K562 (cell line): ENCODE data around the gene DNAAF8. TPM values are rescaled to one million over a fixed set of nuclear protein-coding genes. Genes with fewer than 3 reads are reported as not detected.
A peak's percentile ranks its signal among the peaks of the same experiment; 100 is the strongest.

Experiments
- ATAC-seq: fragments of 200-7000 bp; cut with Tn5 transposase; 3 replicates; pipeline ENCODE4 v1.9.1; 2020; ENCODE audit warnings: moderate library complexity
- BruUV-seq: library from RNA; stranded (reverse); fragments of 400-500 nt; replicated peaks from 2 replicates; lab custom pipeline; 2021; lab: Mats Ljungman, UMichigan
- CTCF ChIA-PET: fragments of 300-600 bp; formaldehyde crosslinking; extraction: SDS; loops from one replicate; lab custom pipeline; 2021; ENCODE audit warnings: low intra/inter-chr PET ratio; lab: Yijun Ruan, JAX
- POLR2A ChIA-PET: fragments of 300-600, 350-650 bp; sonication (Branson Sonifier 250); formaldehyde crosslinking; extraction: SDS; loops from one replicate; lab custom pipeline; 2021; ENCODE audit warnings: antibody characterized with exemption, inconsistent platforms; lab: Yijun Ruan, JAX
- DNase-seq, 4 experiments: peaks; one replicate each; pipeline versions ENCODE4 v3.0.0 to v3.0.0-alpha.2; 2011 to 2018; ENCODE audit warnings: low spot score in 3 of 4, mixed read lengths in 3 of 4; ENCODE audit errors: extremely low read depth in 1 of 4
- FAIRE-seq: peaks from 2 replicates; lab custom pipeline; 2011; peaks lifted over from hg19 to GRCh38; lab: Jason Lieb, UNC
- H2AFZ ChIP-seq: 2 replicates; pipeline ENCODE4 v1.6.0; 2011; ENCODE audit warnings: low read depth, low read length, control low read depth, inconsistent platforms
- H3K27ac ChIP-seq: fragments of 200-600 bp; 3 replicates; pipeline ENCODE4 v1.8.0; 2011; ENCODE audit warnings: low read depth, mild to moderate bottlenecking, control low read depth, inconsistent platforms, low read length, moderate library complexity, mixed read lengths; ENCODE audit errors: extremely low read depth
- H3K27me3 ChIP-seq, 2 experiments: fragments of 300-600 bp in 1 of 2; 2 replicates in 1 of 2; 3 replicates in 1 of 2; pipeline versions ENCODE4 v1.6.0 to v1.8.0; 2011; ENCODE audit warnings: inconsistent platforms in 2 of 2, low read length in 2 of 2, mild to moderate bottlenecking in 1 of 2, mixed read lengths in 1 of 2, moderate library complexity in 1 of 2; ENCODE audit not compliant: control insufficient read depth in 2 of 2, insufficient read depth in 2 of 2
- H3K36me3 ChIP-seq: fragments of 300-600 bp; 3 replicates; pipeline ENCODE4 v1.8.0; 2011; ENCODE audit warnings: mild to moderate bottlenecking, low read length, inconsistent platforms; ENCODE audit not compliant: control insufficient read depth, insufficient read depth
- H3K4me1 ChIP-seq, 2 experiments: fragments of 200-600 bp in 1 of 2; replicated peaks in 1 of 2; 2 replicates in 1 of 2; 3 replicates in 1 of 2; pipeline versions ENCODE4 v1.5.1 to v1.8.0; 2011; ENCODE audit warnings: inconsistent platforms in 2 of 2, low read length in 2 of 2, mild to moderate bottlenecking in 1 of 2, mixed read lengths in 1 of 2, moderate library complexity in 1 of 2; ENCODE audit not compliant: control insufficient read depth in 2 of 2, insufficient read depth in 2 of 2
- H3K4me2 ChIP-seq: 2 replicates; pipeline ENCODE4 v1.6.1; 2011; ENCODE audit warnings: low read length, control low read depth, inconsistent platforms, mixed read lengths; ENCODE audit not compliant: insufficient read depth
- H3K4me3 ChIP-seq: fragments of 200-600 bp; sonication (generic), shearing (Covaris generic); 2 replicates; pipeline ENCODE4 v1.5.1; 2016; ENCODE audit warnings: control low read depth, inconsistent platforms
- H3K79me2 ChIP-seq: fragments of 200-600 bp; 3 replicates; pipeline ENCODE4 v1.8.0; 2011; ENCODE audit warnings: low read length, inconsistent platforms; ENCODE audit not compliant: control insufficient read depth, insufficient read depth
- H3K9ac ChIP-seq, 2 experiments: 2 replicates each; pipeline versions ENCODE4 v1.6.0 to v1.6.1; 2011; ENCODE audit warnings: low read depth in 2 of 2, low read length in 2 of 2, control low read depth in 1 of 2, inconsistent platforms in 1 of 2, mild to moderate bottlenecking in 1 of 2, mixed read lengths in 1 of 2; ENCODE audit not compliant: insufficient read depth in 1 of 2
- H3K9me1 ChIP-seq: one replicate; pipeline ENCODE4 v1.6.0; 2011; ENCODE audit warnings: inconsistent platforms, mild to moderate bottlenecking, low read length, moderate library complexity; ENCODE audit not compliant: control insufficient read depth, insufficient read depth
- H3K9me3 ChIP-seq: replicated peaks from 2 replicates; pipeline ENCODE4 v1.5.1; 2011; ENCODE audit warnings: low read depth, low read length, inconsistent platforms; ENCODE audit not compliant: control insufficient read depth, insufficient read depth
- H4K20me1 ChIP-seq: replicated peaks from 2 replicates; pipeline ENCODE4 v1.6.1; 2011; ENCODE audit warnings: low read length, inconsistent platforms, mixed read lengths; ENCODE audit not compliant: control insufficient read depth, insufficient read depth
- KLF1 ChIP-seq: fragments of 450-650 bp; IDR thresholded peaks from 2 replicates; pipeline ENCODE4 v1.6.1; 2016; ENCODE audit warnings: missing genetic modification characterization, missing compliant biosample characterization
- MCM3 ChIP-seq: fragments of 450-650 bp; IDR thresholded peaks from 2 replicates; pipeline ENCODE4 v1.6.1; 2016
- POLR2G ChIP-seq: fragments of 200-400 bp; formaldehyde crosslinking; IDR thresholded peaks from 2 replicates; pipeline ENCODE4 v1.6.1; 2017; ENCODE audit warnings: low read depth, mild to moderate bottlenecking, antibody characterized with exemption, low read length, moderate library complexity
- ZBTB7A ChIP-seq: IDR thresholded peaks from 2 replicates; pipeline ENCODE4 v1.6.1; 2011; ENCODE audit warnings: low read depth, mild to moderate bottlenecking, low read length, moderate library complexity, borderline replicate concordance; ENCODE audit not compliant: control insufficient read depth
- ZZZ3 ChIP-seq: fragments of 450-650 bp; IDR thresholded peaks from 2 replicates; pipeline ENCODE4 v1.6.1; 2016; ENCODE audit warnings: antibody characterized with exemption, mild to moderate bottlenecking, moderate library complexity
- WGBS: fragments of 100-300 bp; shearing (Covaris generic); methylation state at CpG from one replicate; pipeline ENCODE4 v1.1.6; 2016; ENCODE audit warnings: low coverage, mixed read lengths; ENCODE audit not compliant: insufficient coverage; ENCODE audit errors: missing lambda C conversion rate; 5-methylcytosine and 5-hydroxymethylcytosine counted together
- in situ Hi-C: fragments of 300-500 bp; cut with MboI; formaldehyde crosslinking; loops from 4 replicates; pipeline ENCODE4 v1.15.0; 2018; ENCODE audit warnings: inconsistent platforms, mixed read lengths
- intact Hi-C: fragments of 100-400 bp; cut with micrococcal nuclease; formaldehyde crosslinking; loops from 2 replicates; pipeline ENCODE4 v1.14.2; 2022
- polyA plus RNA-seq, 8 experiments: library from polyadenylated mRNA; depleted of rRNA in 4 of 8; stranded (reverse) in 5 of 8; unstranded in 3 of 8; fragments of >200 nt; fragmentation: Nextera tagmentation in 2 of 8; fragmentation: Illumina TruSeq in 1 of 8; extraction: Ambion mirVana in 2 of 8; extraction: Trizol in 1 of 8; gene quantifications; 2 replicates each; pipeline versions ENCODE4 v1.2.1 to v1.2.3, GENCODE V29; 2011 to 2014; ENCODE audit warnings: inconsistent platforms in 1 of 8, missing spikeins in 1 of 8
- total RNA-seq, 7 experiments: library from RNA; depleted of rRNA in 6 of 7; stranded (reverse); fragments of >200 nt in 6 of 7; fragmentation: Illumina TruSeq in 2 of 7; extraction: Trizol in 2 of 7; gene quantifications; 2 replicates each; pipeline versions ENCODE4 v1.2.1 to v1.2.3, GENCODE V29; 2011 to 2021; ENCODE audit warnings: low replicate concordance in 1 of 7

DNAAF8 gene
- total and polyA plus RNA-seq, 9 of the 15 experiments (the other 6 are each of a cell fraction or from before 2014, with no cell fraction given) = 0.04 to 0.12 (median 0.10) TPM; not detected in 6

- FAIRE-seq = no peak
- no peak overlapping the region for H3K4me2 ChIP-seq
- H2AFZ ChIP-seq = no peak overlapping the region
- in situ Hi-C loops = no loop called here
- BruUV-seq = no TSS peak
- WGBS = 76% methylated on average over 4 of the region's 16 CpGs
- TF ChIP-seq ZBTB7A (0 out of 2 replicates have a peak, but pooled peaks have one; percentile 28), POLR2G (peak; percentile 59), MCM3 (no peak), ZZZ3 (no peak), KLF1 (tag) (no peak)
- H3K79me2 ChIP-seq = no peaks in the 10 kb centered on the region
- H3K9me1 ChIP-seq = no peaks in the 10 kb centered on the region
- H3K36me3 ChIP-seq = peaks cover 34% of the 10 kb centered on the region; the same call in 2 of the 3 replicates
- no peak for DNase-seq
- no peak overlapping the region for H3K27ac ChIP-seq
- no peaks in the 10 kb centered on the region for H4K20me1 ChIP-seq
- no peak overlapping the region; a peak in 1 of 4 replicates for H3K9ac ChIP-seq
- H3K4me3 ChIP-seq = no peak overlapping the region
- H3K9me3 ChIP-seq = no peaks in the 10 kb centered on the region
- H3K4me1 ChIP-seq = peaks cover 0 to 24% of the 10 kb centered on the region in 2 experiments; a peak in 2 of 5 replicates
- ChIA-PET CTCF (no interaction called here), POLR2A (interaction anchor here (1.1 kb wide), 1 partner anchor 12 kb away, joined by 5 read pairs; no protein-coding TSS in a partner anchor)
- intact Hi-C loops = no loop called here
- no peak for ATAC-seq
- H3K27me3 ChIP-seq = no peaks in the 10 kb centered on the region
Measured at GRCh38 chr16:4748682-4749411, 14.5 kb downstream of the DNAAF8 start.
